AG09309 (cell line): Measurements from ENCODE around the gene FABP1.

ENCODE experiments used
- DNase-seq: peaks from one replicate; pipeline ENCODE4 v3.0.0-alpha.2; 2010; ENCODE audit warnings: low read depth
- H3K4me3 ChIP-seq: 2 replicates; pipeline ENCODE4 v1.5.1; 2011; ENCODE audit warnings: mild to moderate bottlenecking, low read depth, low read length, moderate library complexity; ENCODE audit not compliant: control insufficient read depth
- TF ChIP-seq, protein P1 (sequence below): IDR thresholded peaks from 2 replicates; pipeline ENCODE4 v1.5.1; 2011; ENCODE audit warnings: mild to moderate bottlenecking, low read depth, low read length, inconsistent platforms; ENCODE audit not compliant: insufficient read depth, control insufficient read depth; ENCODE audit errors: missing control alignments

Gene FABP1

GRCh38 chr2:88116669-88117432, 11.0 kb downstream of the FABP1 start:
- no peak overlapping the region for H3K4me3 ChIP-seq
- no peak for DNase-seq
- TF ChIP-seq, protein P1, sequence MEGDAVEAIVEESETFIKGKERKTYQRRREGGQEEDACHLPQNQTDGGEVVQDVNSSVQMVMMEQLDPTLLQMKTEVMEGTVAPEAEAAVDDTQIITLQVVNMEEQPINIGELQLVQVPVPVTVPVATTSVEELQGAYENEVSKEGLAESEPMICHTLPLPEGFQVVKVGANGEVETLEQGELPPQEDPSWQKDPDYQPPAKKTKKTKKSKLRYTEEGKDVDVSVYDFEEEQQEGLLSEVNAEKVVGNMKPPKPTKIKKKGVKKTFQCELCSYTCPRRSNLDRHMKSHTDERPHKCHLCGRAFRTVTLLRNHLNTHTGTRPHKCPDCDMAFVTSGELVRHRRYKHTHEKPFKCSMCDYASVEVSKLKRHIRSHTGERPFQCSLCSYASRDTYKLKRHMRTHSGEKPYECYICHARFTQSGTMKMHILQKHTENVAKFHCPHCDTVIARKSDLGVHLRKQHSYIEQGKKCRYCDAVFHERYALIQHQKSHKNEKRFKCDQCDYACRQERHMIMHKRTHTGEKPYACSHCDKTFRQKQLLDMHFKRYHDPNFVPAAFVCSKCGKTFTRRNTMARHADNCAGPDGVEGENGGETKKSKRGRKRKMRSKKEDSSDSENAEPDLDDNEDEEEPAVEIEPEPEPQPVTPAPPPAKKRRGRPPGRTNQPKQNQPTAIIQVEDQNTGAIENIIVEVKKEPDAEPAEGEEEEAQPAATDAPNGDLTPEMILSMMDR: no peak

DNA sequence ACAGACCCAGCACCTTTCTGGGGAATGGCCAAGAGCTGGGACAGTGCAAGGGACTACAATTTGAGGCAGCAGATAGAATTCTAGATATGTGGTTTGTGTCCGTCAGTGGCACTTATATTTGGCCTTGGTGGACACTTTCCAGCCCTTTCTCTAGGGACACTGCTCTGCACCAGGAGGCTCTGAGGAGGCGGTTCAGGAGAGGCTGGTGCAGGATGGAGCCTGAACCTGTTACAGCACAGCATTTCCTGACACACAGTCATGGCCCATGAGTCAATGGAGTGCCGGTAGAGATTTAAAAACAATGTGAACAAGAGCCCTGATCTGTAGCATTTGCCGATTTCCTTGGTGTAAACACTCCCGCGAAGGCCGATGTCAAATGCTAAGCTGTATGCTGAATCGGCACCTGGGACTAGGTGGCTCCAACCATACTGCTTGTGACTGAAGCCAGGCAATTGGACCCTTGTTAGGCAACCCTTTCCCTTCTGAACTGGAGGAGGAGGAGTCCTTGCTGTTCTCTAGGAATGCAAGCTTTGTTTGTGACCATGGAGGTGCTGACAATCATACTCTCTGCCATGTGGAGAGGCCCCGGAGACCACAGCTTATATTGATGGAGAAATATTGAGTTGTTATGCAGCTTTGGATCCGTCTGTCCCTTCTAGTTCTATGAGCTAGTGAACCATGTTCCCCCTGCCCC, 11.9 kb downstream of the FABP1 start:
- TF ChIP-seq, protein P1: no peak
- no peak for DNase-seq
- no peak overlapping the region for H3K4me3 ChIP-seq

DNA sequence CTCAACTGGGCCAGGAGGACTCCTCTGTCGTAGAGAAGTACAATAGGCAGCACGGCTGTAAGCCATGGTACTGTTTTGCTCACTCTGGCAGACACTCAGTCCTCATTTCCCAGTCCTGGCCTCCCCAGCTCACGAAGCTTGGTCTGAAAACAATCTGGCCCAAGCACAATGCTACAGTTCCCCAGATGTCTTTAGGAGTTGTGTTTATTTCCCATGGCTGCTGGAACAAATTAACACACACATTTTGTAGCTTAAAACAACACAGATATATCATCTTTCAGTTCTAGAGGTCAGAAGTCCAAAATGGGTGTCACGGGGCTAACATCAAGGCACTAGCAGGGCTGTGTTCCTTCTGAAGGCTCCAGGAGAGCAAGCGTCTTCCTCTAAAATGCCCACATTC, 13.0 kb downstream of the FABP1 start:
- DNase-seq: no peak
- TF ChIP-seq, protein P1: no peak
- H3K4me3 ChIP-seq: no peak overlapping the region

- DNase-seq: no peak
- TF ChIP-seq, protein P1: no peak
- H3K4me3 ChIP-seq: no peak overlapping the region
Observed at GRCh38 chr2:88113069-88113468, 14.8 kb downstream of the FABP1 start.

- DNase-seq: no peak
- TF ChIP-seq, protein P1: no peak
- H3K4me3 ChIP-seq: no peak overlapping the region
Observed at GRCh38 chr2:88110830-88111229, 17.0 kb downstream of the FABP1 start.

DNA sequence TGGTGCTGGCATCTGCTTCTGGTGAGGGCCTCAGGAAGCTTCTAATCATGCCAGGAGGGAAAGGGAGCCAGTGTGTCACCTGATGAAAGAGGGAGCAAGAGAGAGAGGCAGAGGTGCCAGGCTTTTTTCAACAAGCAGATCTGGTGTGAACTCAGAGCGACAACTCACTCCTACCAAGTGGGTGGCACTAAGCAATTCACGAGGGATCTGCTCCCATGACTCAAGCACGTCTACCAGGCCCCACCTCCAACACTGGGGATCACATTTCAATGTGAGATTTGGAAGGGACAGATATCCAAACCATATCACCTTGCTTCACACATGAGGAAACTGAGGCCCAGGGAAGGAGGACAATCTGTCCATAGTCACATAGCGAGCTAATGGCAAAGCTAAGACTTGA, 19.1 kb downstream of the FABP1 start:
- no peak overlapping the region for H3K4me3 ChIP-seq
- DNase-seq: no peak
- TF ChIP-seq, protein P1: no peak
